Suppressor macrophage treated with lipopolysaccharide for 4 hours (primary cell): Measurements from ENCODE around the gene ACTR6.
"Not testable (repeated sequence)": the region's sequence is repeated elsewhere in the genome, so short reads cannot be mapped to it uniquely, and the experiment has no call there.

ENCODE experiments used
- DNase-seq: peaks from one replicate; pipeline ENCODE4 v3.0.0-alpha.2; 2020

Gene ACTR6

DNA sequence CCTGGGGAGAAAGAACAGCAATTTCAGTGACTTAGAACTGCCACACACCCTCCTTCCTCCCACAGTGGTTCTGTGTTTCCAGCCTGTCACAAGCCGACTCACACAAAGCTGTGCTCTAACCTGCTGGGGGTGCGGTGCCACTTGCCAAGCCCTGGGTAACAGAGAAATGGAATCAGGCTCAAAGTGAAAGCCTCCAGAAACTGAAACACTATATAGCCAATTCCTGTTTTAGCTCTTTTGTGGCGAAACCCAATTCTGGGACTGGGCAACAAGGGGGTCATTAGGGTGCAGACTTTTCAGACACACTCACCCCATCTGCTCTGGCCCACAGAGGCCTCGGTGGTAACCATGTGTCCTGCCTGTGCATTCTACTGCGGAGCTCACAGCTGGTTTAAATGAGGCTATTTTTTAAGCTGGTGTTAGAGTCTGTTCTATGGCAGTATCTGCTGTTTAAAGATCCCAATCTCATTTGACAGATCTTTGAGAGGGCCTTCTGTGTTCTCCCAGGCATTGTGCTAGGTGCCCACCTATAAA lies 15.2 kb upstream of the ACTR6 start:
- DNase-seq: peak; percentile 42

DNA sequence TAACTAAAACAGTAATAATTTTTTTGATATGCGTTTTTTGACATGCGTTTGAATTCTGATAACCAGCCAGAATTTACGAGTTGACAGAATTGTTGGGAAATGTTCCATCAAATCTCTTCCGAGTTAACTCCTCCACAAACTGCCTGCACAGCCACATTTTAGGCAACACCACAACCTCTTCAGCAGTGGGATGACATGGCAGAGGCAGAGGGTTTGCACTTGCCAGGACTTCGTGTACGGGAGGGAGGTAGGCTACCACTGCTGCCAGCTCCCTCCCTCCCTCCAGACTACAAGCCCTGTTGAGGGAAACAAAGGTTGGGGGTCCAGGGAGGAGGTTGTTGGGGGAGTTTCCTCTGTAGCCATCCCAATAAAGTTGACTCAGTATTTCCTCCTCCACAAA lies 14.5 kb upstream of the ACTR6 start:
- DNase-seq: no peak

DNA sequence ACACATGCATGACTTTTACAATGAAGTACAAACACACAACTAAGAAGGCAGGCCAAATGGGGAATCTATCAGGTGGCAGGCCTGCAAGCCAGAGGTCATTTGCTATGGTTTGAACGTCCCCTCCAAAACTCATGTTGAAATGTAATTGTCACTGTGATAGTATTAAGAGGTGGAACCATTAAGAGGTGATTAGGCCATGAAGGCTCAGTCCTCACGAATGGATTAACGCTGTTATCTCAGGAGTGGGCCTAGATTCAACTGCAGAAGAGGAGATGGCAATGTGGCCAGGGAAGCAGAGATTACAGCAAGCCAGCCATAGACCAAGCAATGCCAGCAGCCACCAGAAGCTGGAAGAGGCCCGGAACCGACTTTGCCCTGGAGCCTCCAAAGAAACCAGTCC lies 13.5 kb upstream of the ACTR6 start:
- DNase-seq: no peak

DNA sequence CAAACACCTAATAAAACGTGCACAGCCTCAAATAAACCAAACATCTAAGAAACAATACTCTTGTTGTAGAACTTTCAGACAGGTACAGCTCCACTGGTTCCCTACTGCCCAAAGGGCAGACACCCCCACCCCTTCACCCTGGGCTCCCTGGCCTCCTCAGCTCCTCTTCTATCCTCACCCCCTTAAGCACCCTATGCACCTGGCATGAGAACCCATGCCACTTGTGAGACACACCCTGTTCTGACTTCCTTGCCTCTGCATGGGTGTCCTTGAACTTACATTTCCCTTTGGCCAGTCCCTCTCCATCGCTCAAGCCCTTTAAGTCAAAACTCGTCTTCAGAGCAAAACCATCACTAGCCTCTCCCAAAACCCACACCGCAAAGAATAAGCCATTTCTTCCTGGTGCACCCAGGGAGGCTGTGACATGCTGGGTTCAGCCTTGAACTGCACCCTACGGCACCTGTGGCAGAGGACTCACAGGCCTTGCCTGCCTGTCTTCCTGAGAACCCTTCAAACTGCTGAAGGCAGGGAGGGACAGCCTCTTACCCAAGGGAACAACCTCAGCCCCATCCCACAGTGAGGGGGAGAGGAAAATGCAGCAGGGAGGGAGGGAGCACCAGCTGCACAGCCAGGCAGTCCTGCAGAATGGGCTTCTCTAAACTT lies 12.6 kb upstream of the ACTR6 start:
- no peak for DNase-seq

DNA sequence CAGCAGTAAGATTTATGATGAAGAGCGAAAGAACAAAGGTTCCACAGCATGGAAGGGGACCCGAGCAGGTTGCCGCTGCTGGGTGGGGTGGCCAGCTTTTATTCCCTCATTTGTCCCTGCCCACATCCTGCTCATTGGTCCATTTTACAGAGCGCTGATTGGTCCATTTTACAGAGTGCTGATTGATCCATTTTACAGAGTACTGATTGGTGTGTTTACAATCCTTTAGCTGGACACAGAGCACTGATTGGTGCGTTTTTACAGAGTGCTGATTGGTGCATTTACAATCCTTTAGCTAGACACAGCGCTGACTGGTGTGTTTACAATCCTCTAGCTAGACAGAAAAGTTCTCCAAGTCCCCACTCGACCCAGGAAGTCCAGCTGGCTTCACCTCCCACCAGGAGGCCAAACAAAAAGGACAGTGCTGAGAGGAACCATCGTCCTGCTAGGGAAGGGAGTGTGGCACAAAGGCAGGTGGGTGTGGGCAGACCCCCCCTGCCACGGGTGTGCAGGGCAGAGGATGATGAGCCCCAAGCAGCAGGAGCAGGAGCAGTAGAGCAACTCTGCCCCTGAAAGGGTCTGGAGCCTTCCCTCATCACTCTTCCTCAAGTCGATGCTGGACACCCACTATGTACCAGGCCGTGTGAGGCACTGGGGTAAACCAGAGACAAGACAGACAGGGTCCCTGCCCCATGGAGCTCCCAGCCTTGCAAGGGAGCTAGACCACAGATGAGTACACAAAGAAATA lies 11.6 kb upstream of the ACTR6 start:
- DNase-seq: not testable (repeated sequence)

DNA sequence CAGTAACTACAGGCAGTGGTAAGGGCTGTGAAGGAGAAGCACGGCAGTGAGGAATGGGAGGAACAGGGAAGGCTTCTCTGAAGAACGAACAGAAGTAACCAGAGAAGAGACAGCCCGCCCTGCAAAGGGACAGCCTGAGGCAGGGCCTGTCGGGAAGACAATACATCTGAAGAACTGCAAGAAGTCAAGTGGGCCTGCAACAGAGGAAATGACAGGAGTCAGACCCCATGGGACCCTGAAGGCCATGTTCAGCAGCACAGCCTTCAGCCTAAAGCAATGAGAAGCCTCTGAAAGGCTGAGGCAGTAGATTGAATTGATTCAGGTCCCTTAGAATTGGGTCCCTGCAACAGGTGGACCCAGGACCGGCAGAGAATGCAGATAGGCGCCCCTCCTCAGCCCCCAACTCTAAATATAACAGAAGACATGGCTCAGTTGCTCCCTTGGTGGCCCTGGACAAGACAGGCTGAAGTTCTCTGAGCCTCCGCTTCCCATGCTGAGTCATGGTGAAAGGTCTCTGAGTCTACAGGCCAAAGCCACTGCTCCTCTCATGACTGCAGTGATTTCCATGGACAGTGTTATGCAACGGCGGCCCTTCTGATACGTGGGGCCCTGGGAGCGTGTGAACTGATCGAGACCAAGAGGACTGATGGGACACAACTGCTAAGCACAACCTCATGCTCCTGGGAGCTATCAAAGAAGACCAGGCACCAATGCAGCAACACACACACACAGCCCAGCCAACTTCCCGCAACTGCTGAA lies 10.8 kb upstream of the ACTR6 start:
- DNase-seq: no peak

DNA sequence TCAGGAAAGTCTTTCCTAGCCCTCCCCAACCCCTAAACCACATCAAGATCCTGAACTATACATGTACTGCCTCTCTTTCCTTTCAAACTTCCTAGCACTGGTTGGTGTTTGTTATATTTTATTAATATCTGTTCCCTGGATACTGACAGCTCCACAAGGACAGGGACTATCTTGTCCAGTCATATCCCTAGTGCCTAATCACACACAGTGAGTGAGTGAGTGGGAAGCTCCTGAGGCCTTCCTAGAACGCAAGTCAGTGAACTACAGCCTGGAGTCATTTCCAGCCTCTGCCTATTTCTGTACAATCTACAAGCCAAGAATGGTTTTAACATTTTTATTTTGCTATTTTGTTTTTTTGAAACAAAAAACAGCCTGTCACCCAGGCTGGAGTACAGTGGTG lies 7.5 kb upstream of the ACTR6 start:
- DNase-seq: no peak

DNA sequence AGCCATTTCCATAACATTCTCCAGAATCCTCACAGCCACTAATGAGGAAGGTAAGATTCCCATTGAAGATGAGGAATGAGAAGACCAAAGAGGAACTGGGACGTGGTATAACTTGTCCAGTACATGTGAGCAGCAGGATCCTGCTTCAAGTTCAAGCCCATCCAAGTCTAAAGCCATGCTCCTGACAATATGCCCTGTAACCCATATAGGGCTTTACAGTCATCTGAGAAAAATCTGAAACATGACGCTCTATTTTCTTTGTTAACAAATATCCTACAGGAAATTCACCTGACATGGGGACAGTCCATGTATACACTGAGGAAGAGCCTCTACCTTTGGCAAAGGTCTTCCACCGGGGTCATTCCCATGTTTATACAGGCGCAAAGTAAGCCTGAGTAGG lies 3.1 kb upstream of the ACTR6 start:
- no peak for DNase-seq

DNA sequence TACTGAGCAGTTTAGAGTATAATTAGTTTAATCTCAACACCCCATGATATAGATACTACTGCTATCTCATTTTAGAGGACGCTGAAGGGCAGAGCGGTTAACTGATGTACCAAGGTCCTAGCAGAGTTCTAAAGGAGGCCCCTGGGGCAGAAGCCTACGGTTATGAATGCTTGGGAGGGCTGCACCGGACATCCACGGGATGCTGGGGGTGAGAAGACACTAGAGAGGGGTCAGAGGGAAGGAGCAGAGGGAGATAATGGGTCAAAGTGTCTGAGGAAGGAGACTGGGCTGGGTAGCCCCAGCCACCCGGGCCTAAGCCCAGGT lies 1.6 kb upstream of the ACTR6 start:
- DNase-seq: no peak

DNA sequence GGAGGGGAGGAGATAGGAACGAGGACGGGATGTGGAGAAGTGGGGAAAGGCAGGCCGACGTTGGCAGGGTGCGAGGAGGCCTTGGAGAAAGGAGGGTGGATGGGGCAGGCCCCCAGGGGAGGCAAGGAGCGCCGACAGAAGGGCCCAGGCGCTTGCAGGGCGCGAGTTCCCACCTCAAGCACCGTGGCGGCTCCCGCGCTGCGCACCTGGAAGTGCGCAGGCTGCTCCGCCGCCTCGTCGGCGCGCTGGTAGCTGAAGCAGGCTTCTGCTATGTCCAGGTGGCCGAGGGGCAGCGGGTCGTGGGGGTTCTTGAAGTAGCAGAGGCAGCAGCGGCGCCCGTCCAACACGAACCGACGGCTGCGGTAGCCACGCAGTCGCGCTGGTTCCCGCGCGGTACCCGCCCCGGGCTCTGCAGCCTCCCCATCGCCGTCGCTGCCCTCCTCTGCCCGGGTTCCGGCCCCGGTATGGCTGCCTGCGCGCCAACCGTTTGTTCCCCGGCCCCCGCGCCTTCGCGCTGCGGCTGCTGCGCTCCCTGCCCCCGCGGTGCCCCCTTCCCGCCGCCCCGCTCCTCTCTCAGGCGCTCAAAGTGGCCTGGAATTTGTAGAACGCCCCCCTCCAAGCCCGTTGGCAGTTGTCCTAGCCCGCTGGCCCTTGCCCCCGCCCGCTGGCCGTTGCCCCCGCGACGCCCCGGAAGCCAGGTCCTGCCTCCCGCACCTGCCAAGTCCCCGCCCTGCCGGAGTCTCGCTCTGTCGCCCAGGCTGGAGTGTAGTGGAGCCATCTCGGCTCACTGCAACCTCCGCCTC lies 1.1 kb upstream of the ACTR6 start:
- DNase-seq: peak; percentile 33

DNA sequence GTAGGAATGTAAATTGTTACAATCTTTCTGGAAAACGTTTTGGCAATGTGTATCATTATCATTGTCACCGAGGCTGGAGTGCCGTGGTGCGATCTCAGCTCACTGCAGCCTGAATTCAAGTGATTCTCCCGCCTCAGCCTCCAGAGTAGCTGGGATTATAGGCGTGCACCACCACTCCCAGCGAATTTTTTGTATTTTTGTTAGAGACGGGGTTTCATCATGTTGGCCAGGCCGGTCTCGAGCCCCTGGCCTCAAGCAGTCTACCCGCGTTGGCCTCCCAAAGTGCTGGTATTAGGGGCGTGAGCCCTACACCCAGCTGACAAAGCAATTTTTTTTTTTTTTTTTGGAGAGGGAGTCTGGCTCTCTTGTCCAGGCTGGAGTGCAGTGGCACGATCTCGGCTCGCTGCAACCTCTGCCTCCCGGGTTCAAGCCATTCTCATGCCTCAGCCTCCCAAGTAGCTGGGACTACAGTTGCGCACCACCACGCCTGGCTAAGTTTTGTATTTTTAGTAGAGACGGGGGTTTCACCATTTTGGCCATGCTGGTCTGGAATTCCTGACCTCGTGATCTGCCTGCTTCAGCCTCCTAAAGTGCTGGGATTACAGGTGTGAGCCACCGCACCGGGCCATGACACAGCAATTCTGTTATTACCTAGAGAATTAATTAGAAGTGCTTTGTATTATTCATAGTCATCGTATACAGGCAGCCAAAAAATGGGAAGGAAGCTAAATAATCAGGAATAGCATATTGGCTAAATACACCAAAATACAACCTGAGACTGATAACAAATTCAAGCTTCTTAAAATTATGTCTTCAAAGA lies 1.2 kb downstream of the ACTR6 start:
- no peak for DNase-seq

DNA sequence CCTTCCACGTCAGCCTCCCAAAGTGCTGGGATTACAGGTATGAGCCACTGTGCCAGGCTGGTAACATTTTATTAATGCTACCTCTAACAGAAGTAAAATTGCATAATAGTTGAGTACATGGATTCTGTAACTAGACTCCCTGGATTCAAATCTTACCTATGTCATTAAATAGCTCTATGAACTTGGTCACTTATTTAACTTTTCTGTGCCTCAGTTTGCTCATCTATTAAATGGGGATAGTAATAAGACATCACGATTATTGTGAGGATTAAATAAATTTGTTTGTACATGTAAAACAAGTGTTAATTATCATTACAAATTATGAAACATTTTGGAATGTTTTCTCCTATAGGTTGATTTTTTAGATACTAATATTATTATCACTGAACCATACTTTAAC lies 6.7 kb downstream of the ACTR6 start:
- no peak for DNase-seq

DNA sequence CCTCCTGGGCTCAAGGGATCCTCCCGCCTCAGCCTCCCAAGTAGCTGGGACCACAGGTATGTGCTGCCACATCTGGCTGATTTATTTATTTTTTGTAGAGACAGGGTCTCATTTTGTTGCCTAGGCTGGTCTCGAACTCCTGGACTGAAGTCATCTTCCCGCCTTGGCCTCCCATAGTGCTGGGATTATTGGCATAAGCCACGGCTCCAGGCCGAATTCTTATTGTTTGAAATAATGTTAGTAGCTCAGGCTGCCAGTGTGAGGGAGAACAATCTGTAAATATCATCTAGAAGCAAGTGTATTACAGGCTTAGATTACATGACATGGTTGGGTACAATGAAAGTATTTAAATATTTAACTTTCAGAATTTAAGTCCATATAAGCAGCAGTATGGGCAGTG lies 8.2 kb downstream of the ACTR6 start:
- no peak for DNase-seq

DNA sequence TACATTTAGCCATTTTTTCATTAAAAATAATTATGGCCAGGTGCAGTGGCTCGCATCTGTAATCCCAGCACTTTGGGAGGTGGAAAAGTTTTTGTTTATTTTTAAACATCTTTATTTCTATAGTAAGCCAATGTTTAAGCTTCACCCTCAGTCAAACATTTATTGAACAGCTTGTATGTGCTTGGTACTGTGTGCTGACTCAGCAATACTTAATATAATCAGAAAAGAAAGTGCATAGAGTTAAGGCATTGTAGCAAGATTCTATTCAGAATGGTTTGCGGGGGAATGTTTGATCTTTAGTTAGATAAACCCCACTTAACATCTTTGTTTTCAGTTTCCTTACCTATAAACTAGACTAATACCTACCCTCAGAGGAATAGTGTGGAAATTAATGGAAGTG lies 11.1 kb downstream of the ACTR6 start:
- no peak for DNase-seq

DNA sequence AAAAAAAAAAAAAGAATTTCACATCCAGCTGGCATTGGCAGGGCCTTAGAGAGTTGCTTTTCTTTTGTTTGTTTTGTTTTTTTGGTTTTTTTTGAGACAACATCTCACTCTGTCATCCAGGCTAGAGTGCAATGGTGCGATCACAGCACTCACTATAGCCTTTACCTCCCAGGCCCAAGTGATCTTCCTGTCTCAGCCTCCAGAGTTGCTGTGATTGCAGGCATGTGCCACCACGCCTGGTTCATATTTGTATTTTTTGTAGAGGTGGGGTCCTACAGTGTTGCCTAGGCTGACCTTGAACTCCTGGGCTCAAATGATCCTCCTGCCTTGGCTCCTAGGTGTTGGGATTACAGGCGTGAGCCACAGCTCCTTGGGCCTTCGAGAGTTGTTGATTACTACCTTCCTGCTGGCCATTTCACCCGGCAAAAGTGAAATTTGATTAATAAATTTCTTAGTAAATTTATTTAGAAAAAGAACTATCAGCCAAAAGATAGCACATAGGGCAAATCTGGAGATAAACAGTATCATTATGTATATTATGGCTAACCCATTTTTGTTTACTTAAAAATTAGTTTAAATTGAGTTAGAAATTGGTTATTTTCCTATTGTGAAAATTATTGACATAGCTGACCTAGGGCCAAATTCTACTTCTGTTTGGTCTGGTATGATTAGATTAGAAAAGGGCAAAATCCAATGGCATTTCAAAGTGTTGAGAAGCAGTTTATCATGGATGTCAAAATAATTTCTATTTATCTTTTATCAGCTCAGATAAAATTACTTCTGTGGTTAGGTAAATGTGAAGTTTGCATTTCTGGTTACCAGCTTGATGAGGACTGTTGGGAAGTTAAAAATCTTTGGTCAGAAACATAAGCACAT lies 12.6 kb downstream of the ACTR6 start:
- DNase-seq: no peak

DNA sequence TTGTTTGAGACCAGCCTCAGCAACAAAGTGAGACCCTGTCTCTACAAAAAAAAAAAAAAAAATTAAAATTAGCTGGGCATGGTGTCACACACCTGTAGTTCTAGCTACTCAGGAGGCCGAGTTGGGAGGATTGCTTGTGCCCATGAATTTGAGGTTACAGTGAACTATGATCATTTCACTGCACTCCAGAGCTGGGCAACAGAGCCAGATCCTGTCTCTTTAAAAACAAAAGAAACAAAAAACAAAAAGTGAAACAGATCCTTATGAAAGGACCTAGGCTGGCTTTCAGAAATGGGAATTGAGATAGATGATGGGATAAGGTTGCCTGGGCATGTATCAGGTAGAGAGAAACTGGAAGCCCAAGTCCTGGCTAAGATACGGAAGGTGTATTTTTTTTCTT lies 13.9 kb downstream of the ACTR6 start:
- DNase-seq: peak; percentile 7

DNA sequence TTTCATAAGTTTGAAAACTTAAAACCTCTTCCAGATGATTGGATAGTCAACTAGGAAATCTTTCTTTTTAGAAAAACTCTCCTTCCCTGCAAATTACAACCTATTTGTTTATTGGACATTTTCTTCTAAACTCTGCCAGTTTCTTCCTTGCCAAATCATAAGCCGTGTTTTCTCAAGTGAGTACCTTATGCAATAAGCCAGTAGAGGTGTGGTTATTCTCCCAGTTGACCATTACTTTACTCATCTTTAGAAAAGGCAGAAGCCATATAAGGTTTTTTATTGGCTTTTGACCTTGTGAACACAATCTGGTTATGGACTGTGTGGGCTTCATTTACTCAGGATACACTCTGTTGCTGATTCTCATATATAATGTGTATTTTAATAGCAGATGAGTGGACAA lies 14.6 kb downstream of the ACTR6 start:
- DNase-seq: no peak

DNA sequence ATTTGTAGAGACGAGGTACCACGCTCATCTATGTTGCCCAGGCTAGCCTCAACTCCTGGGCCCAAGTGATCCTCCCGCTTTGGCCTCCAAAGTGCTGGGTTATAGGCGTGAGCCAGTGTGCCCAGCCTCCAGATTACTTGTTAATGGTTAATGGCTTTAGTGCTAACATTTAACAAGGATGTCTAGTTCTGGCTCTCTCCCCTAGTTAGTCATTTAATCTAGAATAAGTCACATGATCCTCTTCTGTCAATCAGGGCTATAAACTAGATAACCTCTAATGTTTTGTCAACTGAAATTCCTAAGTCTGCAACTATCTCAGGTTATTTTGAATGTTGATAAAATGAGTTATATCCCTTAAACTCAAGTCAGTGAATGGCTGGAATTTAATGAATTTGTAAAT lies 15.7 kb downstream of the ACTR6 start:
- no peak for DNase-seq

DNA sequence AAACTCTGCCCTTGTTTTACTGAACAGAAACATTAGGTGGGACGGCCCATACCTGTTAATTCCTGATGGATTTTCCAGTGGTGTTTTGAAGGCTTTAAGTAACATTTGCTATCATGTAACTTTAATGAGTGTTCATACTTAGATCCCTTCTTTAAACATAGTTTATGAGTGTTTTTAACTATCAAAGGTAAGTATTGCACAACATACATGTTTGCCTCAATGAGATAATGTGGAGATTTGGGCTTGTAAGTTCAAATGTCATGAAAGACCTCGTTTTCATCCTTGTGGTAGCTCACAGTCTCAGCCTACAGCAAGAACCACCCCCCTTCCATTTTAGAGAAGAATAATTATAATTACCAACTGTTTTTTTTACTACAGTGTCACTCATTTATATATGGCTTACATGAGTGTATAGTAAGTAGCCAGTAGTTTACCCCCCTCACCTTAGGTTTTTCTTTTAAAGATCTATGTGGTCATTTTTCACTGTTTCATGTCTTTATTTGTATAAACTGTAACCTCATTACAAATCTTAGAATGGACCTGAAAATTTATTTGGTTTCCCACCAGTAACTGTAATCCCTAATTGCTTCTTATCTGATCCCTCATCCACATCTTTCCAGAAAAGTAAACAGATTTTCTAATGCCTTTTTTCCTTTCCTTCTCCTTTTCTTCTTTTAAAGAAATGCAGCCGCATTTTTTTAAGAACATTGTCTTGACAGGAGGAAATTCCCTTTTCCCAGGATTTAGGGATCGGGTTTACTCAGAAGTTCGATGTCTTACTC lies 18.9 kb downstream of the ACTR6 start:
- no peak for DNase-seq

DNA sequence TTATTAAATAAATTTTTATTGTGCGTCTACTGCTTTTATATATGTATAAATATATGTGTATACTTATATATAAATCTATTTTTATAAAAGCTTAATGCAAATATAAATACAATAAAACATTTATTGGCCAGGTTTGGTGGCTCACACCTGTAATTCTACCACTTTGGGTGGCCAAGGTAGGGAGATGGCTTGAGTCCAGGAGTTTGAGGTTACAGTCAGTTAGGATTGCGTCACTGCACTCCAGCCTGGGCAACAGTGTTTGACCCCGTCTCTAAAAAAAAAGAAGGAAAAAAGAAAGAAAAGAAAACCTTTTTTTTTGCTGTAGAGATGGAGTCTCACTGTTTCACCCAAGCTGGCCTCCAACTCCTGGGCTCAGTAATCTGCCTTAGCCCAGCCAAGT lies 20.9 kb downstream of the ACTR6 start:
- no peak for DNase-seq
